ENCODE data around the gene ZNF555.

Gene ZNF555

DNA sequence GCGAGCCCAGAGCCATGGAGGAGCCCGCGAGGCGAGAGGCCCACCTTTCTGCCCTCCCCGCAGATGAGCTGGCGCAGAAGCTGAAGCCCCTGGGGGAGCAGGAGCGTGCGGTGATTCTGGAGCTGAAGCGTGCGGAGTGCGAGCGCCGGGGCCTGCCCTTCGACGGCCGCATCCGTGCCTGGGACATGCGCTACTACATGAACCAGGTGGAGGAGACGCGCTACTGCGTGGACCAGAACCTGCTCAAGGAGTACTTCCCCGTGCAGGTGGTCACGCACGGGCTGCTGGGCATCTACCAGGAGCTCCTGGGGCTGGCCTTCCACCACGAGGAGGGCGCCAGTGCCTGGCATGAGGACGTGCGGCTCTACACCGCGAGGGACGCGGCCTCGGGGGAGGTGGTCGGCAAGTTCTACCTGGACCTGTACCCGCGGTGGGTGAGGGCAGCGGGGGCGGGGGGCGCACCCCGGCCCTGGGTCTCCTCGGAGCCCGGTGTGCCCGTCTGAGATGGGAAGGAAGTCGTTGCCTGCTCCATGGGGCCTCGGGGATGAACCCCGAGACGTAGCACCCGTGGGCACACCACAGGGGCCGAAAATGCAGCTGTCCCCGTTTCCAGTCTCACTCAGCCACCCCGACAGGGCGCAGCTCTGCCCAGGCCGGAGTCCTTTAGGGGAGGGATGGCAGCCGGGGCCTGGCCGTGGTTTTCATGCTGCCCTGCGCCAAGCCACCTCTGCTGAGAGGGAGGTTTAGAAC lies 33.7 kb upstream of the ZNF555 start:
- H3K4me3 ChIP-seq (ENCODE audit: low read depth, low read length) = no peak overlapping the region
- DNase-seq (ENCODE audit: low read depth) = no peak
- TF ChIP-seq, protein P1, sequence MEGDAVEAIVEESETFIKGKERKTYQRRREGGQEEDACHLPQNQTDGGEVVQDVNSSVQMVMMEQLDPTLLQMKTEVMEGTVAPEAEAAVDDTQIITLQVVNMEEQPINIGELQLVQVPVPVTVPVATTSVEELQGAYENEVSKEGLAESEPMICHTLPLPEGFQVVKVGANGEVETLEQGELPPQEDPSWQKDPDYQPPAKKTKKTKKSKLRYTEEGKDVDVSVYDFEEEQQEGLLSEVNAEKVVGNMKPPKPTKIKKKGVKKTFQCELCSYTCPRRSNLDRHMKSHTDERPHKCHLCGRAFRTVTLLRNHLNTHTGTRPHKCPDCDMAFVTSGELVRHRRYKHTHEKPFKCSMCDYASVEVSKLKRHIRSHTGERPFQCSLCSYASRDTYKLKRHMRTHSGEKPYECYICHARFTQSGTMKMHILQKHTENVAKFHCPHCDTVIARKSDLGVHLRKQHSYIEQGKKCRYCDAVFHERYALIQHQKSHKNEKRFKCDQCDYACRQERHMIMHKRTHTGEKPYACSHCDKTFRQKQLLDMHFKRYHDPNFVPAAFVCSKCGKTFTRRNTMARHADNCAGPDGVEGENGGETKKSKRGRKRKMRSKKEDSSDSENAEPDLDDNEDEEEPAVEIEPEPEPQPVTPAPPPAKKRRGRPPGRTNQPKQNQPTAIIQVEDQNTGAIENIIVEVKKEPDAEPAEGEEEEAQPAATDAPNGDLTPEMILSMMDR (IDR thresholded peaks at IDR 0.05; ENCODE audit: insufficient read depth, low read depth, low read length, missing control alignments) = no peak

DNA sequence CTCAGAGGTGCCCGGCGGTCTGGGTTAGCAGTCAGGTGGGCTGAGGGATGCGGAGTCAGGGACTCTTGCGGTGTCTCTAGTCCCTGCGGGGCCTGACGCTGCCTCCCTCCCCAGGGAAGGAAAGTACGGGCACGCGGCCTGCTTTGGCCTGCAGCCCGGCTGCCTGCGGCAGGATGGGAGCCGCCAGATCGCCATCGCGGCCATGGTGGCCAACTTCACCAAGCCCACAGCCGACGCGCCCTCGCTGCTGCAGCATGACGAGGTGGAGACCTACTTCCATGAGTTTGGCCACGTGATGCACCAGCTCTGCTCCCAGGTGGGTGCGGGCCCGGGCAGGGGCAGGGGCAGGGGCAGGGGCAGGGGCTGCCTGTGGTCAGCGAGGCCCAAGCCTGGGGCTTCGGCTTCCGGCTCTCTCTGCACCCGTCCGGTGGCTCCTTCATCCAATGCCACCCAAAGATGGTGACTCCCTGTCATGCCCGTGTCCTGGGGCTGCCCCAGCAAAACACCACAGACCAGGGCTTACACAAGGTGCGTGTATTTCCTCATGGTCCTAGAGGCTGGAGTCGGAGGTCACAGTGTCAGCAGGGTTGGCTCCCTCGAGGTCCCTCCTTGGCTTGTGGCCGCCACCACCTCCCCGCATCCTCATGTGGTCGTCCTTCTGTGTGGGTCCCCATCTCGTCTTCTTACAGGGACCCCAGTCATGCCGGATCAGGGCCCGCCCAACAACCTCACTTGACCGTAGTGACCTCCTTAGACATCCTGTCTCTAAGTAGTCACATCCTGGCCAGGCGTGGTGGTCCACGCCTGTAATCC lies 32.9 kb upstream of the ZNF555 start:
- no peak for DNase-seq (ENCODE audit: low read depth)
- TF ChIP-seq, protein P1 (IDR thresholded peaks at IDR 0.05; ENCODE audit: insufficient read depth, low read depth, low read length, missing control alignments) = no peak
- H3K4me3 ChIP-seq (ENCODE audit: low read depth, low read length) = no peak overlapping the region

DNA sequence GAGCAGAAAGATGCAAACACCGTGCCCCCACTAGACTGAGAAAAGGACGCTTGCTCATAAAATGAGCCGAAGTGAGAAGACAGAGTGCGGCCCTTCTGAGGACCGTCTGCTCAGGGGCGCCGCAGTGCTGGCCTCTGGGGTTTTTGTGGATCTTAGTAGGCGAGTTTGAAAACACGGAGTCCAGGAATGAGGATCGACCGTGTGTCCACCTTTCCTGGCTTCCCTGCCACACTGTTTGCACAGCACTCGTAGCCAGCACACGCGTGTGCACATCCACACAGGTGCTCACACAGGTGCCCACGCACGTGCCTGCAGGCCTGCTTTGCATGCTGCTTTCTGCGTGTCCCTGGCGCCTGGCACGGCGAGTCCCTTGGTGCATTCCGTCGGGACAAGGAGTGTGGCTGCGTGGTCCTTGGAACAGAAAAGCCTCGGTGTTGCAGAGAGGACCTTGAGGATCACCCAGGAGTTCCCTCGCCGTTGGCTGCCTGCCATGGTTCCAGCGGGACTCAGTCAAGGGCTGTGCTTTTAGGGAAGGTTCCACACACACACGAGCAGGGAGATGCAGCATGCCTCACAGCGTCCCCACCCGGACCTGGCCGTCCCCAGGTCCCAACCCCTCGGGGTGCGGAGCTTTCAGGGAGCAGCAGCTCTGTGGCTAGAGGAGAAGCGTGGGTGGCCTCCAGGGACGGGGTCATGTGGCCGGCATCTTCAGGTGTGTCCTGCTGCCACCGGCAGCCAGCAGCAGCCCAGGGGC lies 31.7 kb upstream of the ZNF555 start:
- DNase-seq (ENCODE audit: low read depth) = no peak
- TF ChIP-seq, protein P1 (IDR thresholded peaks at IDR 0.05; ENCODE audit: insufficient read depth, low read depth, low read length, missing control alignments) = no peak

DNA sequence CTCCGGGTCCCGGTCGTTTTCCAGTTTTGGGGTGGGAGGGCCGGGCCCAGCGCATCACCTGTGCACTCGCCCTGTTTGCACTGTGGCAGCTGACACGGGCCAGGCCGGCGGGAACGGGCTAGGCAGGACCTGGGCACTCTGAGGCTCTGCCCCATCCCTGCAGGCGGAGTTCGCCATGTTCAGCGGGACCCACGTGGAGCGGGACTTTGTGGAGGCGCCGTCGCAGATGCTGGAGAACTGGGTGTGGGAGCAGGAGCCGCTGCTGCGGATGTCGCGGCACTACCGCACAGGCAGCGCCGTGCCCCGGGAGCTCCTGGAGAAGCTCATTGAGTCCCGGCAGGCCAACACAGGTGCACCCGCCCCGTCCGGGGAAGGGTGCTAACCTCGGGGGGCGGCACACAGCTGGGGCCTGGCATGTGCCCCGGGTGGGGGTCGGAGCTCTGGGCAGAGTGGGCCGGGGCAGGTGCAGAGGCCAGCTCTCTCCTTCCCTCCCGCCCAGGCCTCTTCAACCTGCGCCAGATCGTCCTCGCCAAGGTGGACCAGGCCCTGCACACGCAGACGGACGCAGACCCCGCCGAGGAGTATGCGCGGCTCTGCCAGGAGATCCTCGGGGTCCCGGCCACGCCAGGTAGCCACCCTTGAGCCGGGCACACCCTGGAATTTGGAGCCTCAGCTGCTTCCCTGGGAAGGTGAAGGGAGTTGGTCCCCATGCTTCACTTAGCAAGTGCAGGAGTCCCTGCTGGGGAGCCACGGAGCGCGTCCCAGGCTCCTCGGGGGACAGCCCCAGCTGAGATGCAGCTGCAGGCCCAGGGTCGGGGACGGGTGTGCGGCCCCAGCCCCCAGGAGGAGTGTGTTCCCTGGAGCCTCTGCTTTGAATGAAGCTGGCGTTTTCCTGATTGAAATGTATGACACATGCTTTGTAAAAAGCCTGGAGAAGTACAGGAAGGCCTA lies 30.9 kb upstream of the ZNF555 start:
- H3K4me3 ChIP-seq (ENCODE audit: low read depth, low read length) = no peak overlapping the region
- no peak for DNase-seq (ENCODE audit: low read depth)
- TF ChIP-seq, protein P1 (IDR thresholded peaks at IDR 0.05; ENCODE audit: insufficient read depth, low read depth, low read length, missing control alignments) = no peak

More for the DNA sequence above, 31.7 kb upstream of the ZNF555 start:
- H3K4me3 ChIP-seq (ENCODE audit: low read depth, low read length) = no peak overlapping the region

DNA sequence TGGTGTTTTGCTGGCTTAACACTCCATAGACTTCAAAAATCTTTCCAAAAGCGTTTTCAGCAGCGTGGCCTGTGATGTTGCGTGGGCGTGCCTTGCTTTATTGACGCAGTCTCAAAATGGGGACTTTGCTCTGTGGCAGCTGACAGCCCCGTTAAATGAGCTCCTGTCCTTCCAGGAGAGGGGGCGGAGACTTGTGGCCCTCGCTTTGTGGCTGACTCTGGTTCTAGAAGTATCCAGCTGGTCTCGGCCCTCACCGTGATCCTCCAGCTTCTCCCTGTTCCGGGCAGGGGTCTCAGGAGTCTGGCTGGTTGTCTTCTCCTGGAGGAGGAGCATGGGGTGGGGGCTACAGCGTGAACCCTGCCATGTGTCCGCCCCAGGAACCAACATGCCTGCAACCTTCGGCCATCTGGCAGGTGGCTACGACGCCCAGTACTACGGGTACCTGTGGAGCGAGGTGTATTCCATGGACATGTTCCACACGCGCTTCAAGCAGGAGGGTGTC lies 30.0 kb upstream of the ZNF555 start:
- TF ChIP-seq, protein P1 (IDR thresholded peaks at IDR 0.05; ENCODE audit: insufficient read depth, low read depth, low read length, missing control alignments) = no peak
- H3K4me3 ChIP-seq (ENCODE audit: low read depth, low read length) = no peak overlapping the region
- DNase-seq (ENCODE audit: low read depth) = no peak
